H1 (cell line): ENCODE measurements around the gene CYP1B1. TPM values are rescaled to one million over a fixed set of nuclear protein-coding genes. Genes with fewer than 3 reads are reported as not detected.

ENCODE experiments used
- CTCF ChIA-PET: fragments of 300-600 bp; sonication (Branson Sonifier 250); formaldehyde crosslinking; loops from one replicate; lab custom pipeline; 2021; ENCODE audit not compliant: partially characterized antibody; lab: Charles Lee
- POLR2A ChIA-PET: fragments of 300-600 bp; sonication (Branson Sonifier 250); formaldehyde crosslinking; loops from one replicate; lab custom pipeline; 2021; ENCODE audit warnings: inconsistent platforms; ENCODE audit not compliant: partially characterized antibody; lab: Charles Lee
- DNase-seq, 2 experiments: peaks; one replicate each; pipeline versions ENCODE4 v3.0.0 to v3.0.0-alpha.2; 2010 to 2022; ENCODE audit warnings: low spot score in 2 of 2, low read depth in 1 of 2, mixed read lengths in 1 of 2
- FAIRE-seq: peaks from 2 replicates; lab custom pipeline; 2011; peaks lifted over from hg19 to GRCh38; lab: Jason Lieb, UNC
- H2AFZ ChIP-seq: 2 replicates; pipeline ENCODE4 v1.8.1; 2012; ENCODE audit warnings: low read length, inconsistent platforms
- H2AK5ac ChIP-seq: 2 replicates; pipeline ENCODE4 v1.6.1; 2013; ENCODE audit warnings: low read depth, low read length
- H2BK120ac ChIP-seq: replicated peaks from 2 replicates; pipeline ENCODE3; 2013; ENCODE audit warnings: low read depth, low read length, inconsistent platforms
- H2BK12ac ChIP-seq: 2 replicates; pipeline ENCODE4 v1.6.1; 2013; ENCODE audit warnings: low read depth, low read length
- H2BK15ac ChIP-seq: 2 replicates; pipeline ENCODE4 v1.6.1; 2013; ENCODE audit warnings: low read length
- H2BK20ac ChIP-seq: 2 replicates; pipeline ENCODE4 v1.6.1; 2013; ENCODE audit warnings: low read length
- H2BK5ac ChIP-seq: 2 replicates; pipeline ENCODE4 v1.6.1; 2013; ENCODE audit warnings: low read depth, low read length
- H3K14ac ChIP-seq: 2 replicates; pipeline ENCODE4 v1.6.1; 2013; ENCODE audit warnings: inconsistent platforms; ENCODE audit not compliant: insufficient read length
- H3K18ac ChIP-seq: 2 replicates; pipeline ENCODE4 v1.6.1; 2013; ENCODE audit warnings: low read length; ENCODE audit errors: extremely low read depth
- H3K23ac ChIP-seq: 2 replicates; pipeline ENCODE4 v1.6.1; 2013; ENCODE audit warnings: inconsistent platforms; ENCODE audit not compliant: insufficient read length
- H3K23me2 ChIP-seq: 2 replicates; pipeline ENCODE4 v1.6.1; 2013; ENCODE audit warnings: low read depth, low read length
- H3K27ac ChIP-seq: 2 replicates; pipeline ENCODE4 v1.6.1; 2011; ENCODE audit warnings: low read depth, low read length, inconsistent platforms
- H3K27me3 ChIP-seq, 4 experiments: replicated peaks in 1 of 4; 1 replicate in 1 of 4; 2 replicates in 3 of 4; pipeline versions ENCODE4 v1.6.1 to v1.8.1; 2011 to 2013; ENCODE audit warnings: low read length in 3 of 4, mild to moderate bottlenecking in 3 of 4, inconsistent platforms in 2 of 4, mixed read lengths in 2 of 4, moderate library complexity in 1 of 4; ENCODE audit not compliant: control insufficient read depth in 3 of 4, insufficient read depth in 3 of 4; ENCODE audit errors: extremely low read depth in 1 of 4
- H3K36me3 ChIP-seq, 4 experiments: 2 replicates each; pipeline versions ENCODE4 v1.6.1 to v1.8.1; 2011 to 2013; ENCODE audit warnings: mild to moderate bottlenecking in 4 of 4, low read length in 3 of 4, moderate library complexity in 2 of 4, control low read depth in 1 of 4, inconsistent platforms in 1 of 4; ENCODE audit not compliant: insufficient read depth in 4 of 4, control insufficient read depth in 2 of 4
- H3K4ac ChIP-seq: replicated peaks from 2 replicates; pipeline ENCODE3; 2013; ENCODE audit warnings: low read length, low read depth, mixed read lengths, inconsistent platforms; ENCODE audit not compliant: insufficient read length
- H3K4me1 ChIP-seq, 4 experiments: replicated peaks in 1 of 4; 1 replicate in 1 of 4; 2 replicates in 3 of 4; pipeline versions ENCODE4 v1.6.1 to v1.8.1; 2011 to 2013; ENCODE audit warnings: low read length in 3 of 4, inconsistent platforms in 2 of 4, mixed read lengths in 1 of 4; ENCODE audit not compliant: insufficient read depth in 4 of 4, control insufficient read depth in 3 of 4
- H3K4me2 ChIP-seq, 2 experiments: 2 replicates each; pipeline versions ENCODE4 v1.6.1 to v1.8.1; 2011 to 2013; ENCODE audit warnings: low read depth in 2 of 2, low read length in 2 of 2, control low read depth in 1 of 2, inconsistent platforms in 1 of 2, mild to moderate bottlenecking in 1 of 2; ENCODE audit not compliant: insufficient read depth in 1 of 2
- H3K4me3 ChIP-seq, 4 experiments: fragments of 200-600, 300-600 bp in 1 of 4; sonication (generic), shearing (Covaris generic), sonication (Bioruptor Twin) in 1 of 4; 2 replicates each; pipeline versions ENCODE4 v1.5.1 to v1.8.1; 2011 to 2016; ENCODE audit warnings: low read length in 4 of 4, low read depth in 3 of 4, control low read depth in 2 of 4, inconsistent platforms in 2 of 4, mild to moderate bottlenecking in 2 of 4, mixed read lengths in 1 of 4, moderate library complexity in 1 of 4; ENCODE audit not compliant: insufficient read depth in 2 of 4; ENCODE audit errors: extremely low read depth in 1 of 4
- H3K56ac ChIP-seq: replicated peaks from 2 replicates; pipeline ENCODE3; 2013; ENCODE audit warnings: low read depth, mild to moderate bottlenecking, mixed read lengths, low read length, inconsistent platforms; ENCODE audit not compliant: insufficient read length
- H3K79me1 ChIP-seq: 2 replicates; pipeline ENCODE4 v1.6.1; 2013; ENCODE audit warnings: low read depth, low read length, control low read depth
- H3K79me2 ChIP-seq, 2 experiments: 2 replicates each; pipeline versions ENCODE4 v1.6.1 to v1.8.1; 2012 to 2013; ENCODE audit warnings: low read length in 2 of 2, mild to moderate bottlenecking in 2 of 2, inconsistent platforms in 1 of 2; ENCODE audit not compliant: insufficient read depth in 2 of 2, control insufficient read depth in 1 of 2
- H3K9ac ChIP-seq, 4 experiments: replicated peaks in 1 of 4; 1 replicate in 1 of 4; 2 replicates in 3 of 4; pipeline versions ENCODE4 v1.6.1 to v1.8.1; 2011 to 2013; ENCODE audit warnings: low read depth in 3 of 4, low read length in 3 of 4, control low read depth in 2 of 4, mild to moderate bottlenecking in 2 of 4, moderate library complexity in 2 of 4, inconsistent platforms in 1 of 4; ENCODE audit errors: extremely low read depth in 1 of 4
- H3K9me3 ChIP-seq, 2 experiments: 2 replicates each; pipeline versions ENCODE4 v1.6.1 to v1.8.1; 2012 to 2013; ENCODE audit warnings: mild to moderate bottlenecking in 2 of 2, moderate library complexity in 2 of 2, control low read depth in 1 of 2, inconsistent platforms in 1 of 2, low read depth in 1 of 2, low read length in 1 of 2, mixed read lengths in 1 of 2; ENCODE audit not compliant: insufficient read depth in 2 of 2
- H4K20me1 ChIP-seq, 2 experiments: replicated peaks in 1 of 2; 2 replicates each; pipeline versions ENCODE3 to v1.8.1; 2011 to 2013; ENCODE audit warnings: inconsistent platforms in 2 of 2, low read length in 2 of 2, mild to moderate bottlenecking in 1 of 2; ENCODE audit not compliant: insufficient read depth in 2 of 2, control insufficient read depth in 1 of 2
- H4K5ac ChIP-seq: 2 replicates; pipeline ENCODE4 v1.6.1; 2013; ENCODE audit warnings: low read length, low read depth, mixed read lengths, inconsistent platforms; ENCODE audit not compliant: insufficient read length
- H4K8ac ChIP-seq: 2 replicates; pipeline ENCODE4 v1.8.0; 2013; ENCODE audit warnings: mild to moderate bottlenecking, moderate library complexity, low read length, inconsistent platforms; ENCODE audit not compliant: insufficient read depth; ENCODE audit errors: extremely low read depth
- H4K91ac ChIP-seq: replicated peaks from 2 replicates; pipeline ENCODE3; 2013; ENCODE audit warnings: low read length, mixed read lengths, inconsistent platforms; ENCODE audit not compliant: insufficient read length
- RFX5 ChIP-seq: IDR thresholded peaks from 2 replicates; pipeline ENCODE4 v1.6.1; 2011; ENCODE audit warnings: low read depth, low read length, improper control_type of control experiment, borderline replicate concordance
- TEAD4 ChIP-seq: IDR thresholded peaks from 2 replicates; pipeline ENCODE4 v1.6.1; 2012; ENCODE audit warnings: low read depth, low read length, inconsistent platforms, mixed read lengths
- WGBS, 2 experiments: shearing (Covaris generic) in 1 of 2; methylation state at CpG; one replicate each; pipeline versions ENCODE4 v1.1.6 to v1.1.7; 2013 to 2015; ENCODE audit warnings: low lambda C conversion rate in 2 of 2, mixed read lengths in 2 of 2, inconsistent platforms in 1 of 2, low coverage in 1 of 2, missing lambda C conversion rate in 1 of 2; ENCODE audit not compliant: insufficient replicate concordance in 2 of 2, insufficient coverage in 1 of 2, insufficient read length in 1 of 2; ENCODE audit errors: extremely low coverage in 1 of 2, missing lambda C conversion rate in 1 of 2; 5-methylcytosine and 5-hydroxymethylcytosine counted together
- polyA plus RNA-seq, 7 experiments: library from polyadenylated mRNA; depleted of rRNA in 3 of 7; stranded (reverse) in 5 of 7; unstranded in 2 of 7; fragments of >200 nt in 5 of 7; fragments of 200-250 nt in 2 of 7; gene quantifications; 1 replicate in 5 of 7; 2 replicates in 1 of 7; 4 replicates in 1 of 7; pipeline versions ENCODE4 v1.2.1 to v1.2.3, GENCODE V29; 2011 to 2013; ENCODE audit warnings: missing spikeins in 2 of 7, mixed read lengths in 2 of 7
- total RNA-seq: library from RNA; stranded (reverse); fragmentation: NEBNext Ultra II Directional; extraction: Animal tissue kit (Norgen Biotek cat#: 25700); gene quantifications from 2 replicates; pipeline ENCODE4 v1.2.1, GENCODE V29; 2021

Gene CYP1B1
- total and polyA plus RNA-seq, 2 of the 8 experiments (the other 6 are each of a cell fraction or from before 2014, with no cell fraction given), result 1.3 to 5.7 TPM

GRCh38 chr2:38116762-38117161 is 40.8 kb upstream of the CYP1B1 start:
- H3K79me2 ChIP-seq, result no peaks in the 10 kb centered on the region
- TF ChIP-seq RFX5 (no peak), TEAD4 (no peak)
- no peaks in the 10 kb centered on the region for H3K4me1 ChIP-seq
- no peak overlapping the region for H2AFZ ChIP-seq
- no peak overlapping the region for H3K23ac ChIP-seq
- no peaks in the 10 kb centered on the region for H4K20me1 ChIP-seq
- no peak overlapping the region for H3K4me3 ChIP-seq
- H3K18ac ChIP-seq, result no peak overlapping the region
- no peak overlapping the region for H2BK20ac ChIP-seq
- no peaks in the 10 kb centered on the region for H3K9me3 ChIP-seq
- no peak overlapping the region for H2BK15ac ChIP-seq
- FAIRE-seq (no peak), DNase-seq (no peak)
- H3K27ac ChIP-seq, result no peak overlapping the region
- H3K9ac ChIP-seq, result no peak overlapping the region
- no peak overlapping the region for H4K8ac ChIP-seq
- H2BK120ac ChIP-seq, result no peak overlapping the region
- H4K5ac ChIP-seq, result no peak overlapping the region
- CTCF ChIA-PET, result interaction anchor here (1.2 to 4.9 kb wide), 8 partner anchors 21 to 159 kb away, joined by 3 to 76 read pairs (median 6); partner anchors contain the start of gene CYP1B1
- no peak overlapping the region for H3K56ac ChIP-seq
- H3K23me2 ChIP-seq, result no peaks in the 10 kb centered on the region
- H3K14ac ChIP-seq, result no peak overlapping the region
- H2BK12ac ChIP-seq, result no peak overlapping the region
- POLR2A ChIA-PET, result no interaction called here
- WGBS, 2 experiments, result 84% methylated on average over 3 of the region's 3 CpGs; no CpG with 5 or more reads in 1 of the 2 experiments
- H4K91ac ChIP-seq, result no peak overlapping the region
- no peak overlapping the region for H3K4me2 ChIP-seq
- no peaks in the 10 kb centered on the region for H3K36me3 ChIP-seq
- H2BK5ac ChIP-seq, result no peak overlapping the region
- no peak overlapping the region for H2AK5ac ChIP-seq
- no peak overlapping the region for H3K4ac ChIP-seq
- H3K79me1 ChIP-seq, result no peaks in the 10 kb centered on the region
- H3K27me3 ChIP-seq, result no peaks in the 10 kb centered on the region; a peak in 1 of 7 replicates
